ENCODE data around the gene MGAT5B. TPM values are rescaled to one million over a fixed set of nuclear protein-coding genes. Genes with fewer than 3 reads are reported as not detected.

MGAT5B gene
- total and polyA plus RNA-seq, 4 donors: 0.28 to 0.67 (median 0.46) TPM

DNA sequence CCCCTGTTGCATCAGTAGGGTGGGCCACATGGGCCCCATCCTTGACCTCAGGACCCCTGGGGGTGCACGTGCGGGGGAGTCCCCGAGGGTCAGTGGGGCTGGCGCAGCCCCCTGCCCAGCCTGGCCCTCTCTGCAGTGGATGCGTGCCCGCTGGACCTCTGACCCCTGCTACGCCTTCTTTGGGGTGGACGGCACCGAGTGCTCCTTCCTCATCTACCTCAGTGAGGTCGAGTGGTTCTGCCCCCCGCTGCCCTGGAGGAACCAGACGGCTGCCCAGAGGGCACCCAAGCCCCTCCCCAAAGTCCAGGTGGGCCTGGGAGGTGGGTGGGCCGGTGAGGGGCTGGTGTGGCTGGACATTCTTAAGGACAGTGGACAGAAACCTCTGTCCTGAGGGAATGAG, 35.9 kb downstream of the MGAT5B start:
- no peaks in the 10 kb centered on the region for H3K36me3 ChIP-seq (ENCODE audit: control insufficient read depth in 4 of 4, insufficient read depth in 4 of 4, low read length in 4 of 4)
- no peak overlapping the region for H3K4me3 ChIP-seq
- no peaks in the 10 kb centered on the region for H3K9me3 ChIP-seq (ENCODE audit: control insufficient read depth in 4 of 4, insufficient read depth in 3 of 4, low read length in 3 of 4)
- H3K27me3 ChIP-seq (ENCODE audit: control insufficient read depth in 3 of 3, insufficient read depth in 3 of 3, low read length in 2 of 3): peaks cover 0 to 6% (median 0%) of the 10 kb centered on the region in 3 donors
- DNase-seq (no peak), ATAC-seq (ENCODE audit: insufficient read depth, low FRiP score) (no peak)
- WGBS, 2 donors: 86 to 90% methylated on average over 13 of the region's 13 CpGs
- no peak for TF ChIP-seq CTCF (IDR thresholded peaks at IDR 0.05; ENCODE audit: control extremely low read depth, extremely low read depth)
- H3K4me1 ChIP-seq (ENCODE audit: control insufficient read depth in 5 of 5, insufficient read depth in 5 of 5, low read length in 5 of 5): peaks cover 0 to 3% (median 0%) of the 10 kb centered on the region in 5 donors
- no peak overlapping the region for H3K27ac ChIP-seq (ENCODE audit: low read depth in 1 of 2, low read length in 1 of 2)
- H3K9ac ChIP-seq (ENCODE audit: insufficient read depth in 1 of 2, low read length in 2 of 2): no peak overlapping the region

- Histone ChIP-seq H3K4me1 (ENCODE audit: control insufficient read depth in 5 of 5, insufficient read depth in 5 of 5, low read length in 5 of 5) (peaks cover 0 to 3% (median 0%) of the 10 kb centered on the region in 5 donors), H3K27ac (ENCODE audit: low read depth in 1 of 2, low read length in 1 of 2) (no peak overlapping the region), H3K36me3 (ENCODE audit: control insufficient read depth in 4 of 4, insufficient read depth in 4 of 4, low read length in 4 of 4) (no peaks in the 10 kb centered on the region), H3K9me3 (ENCODE audit: control insufficient read depth in 4 of 4, insufficient read depth in 3 of 4, low read length in 3 of 4) (peaks cover 0 to under 1% (median 0%) of the 10 kb centered on the region in 4 donors), H3K27me3 (ENCODE audit: control insufficient read depth in 3 of 3, insufficient read depth in 3 of 3, low read length in 2 of 3) (peaks cover 0 to 6% (median 0%) of the 10 kb centered on the region in 3 donors), H3K9ac (ENCODE audit: insufficient read depth in 1 of 2, low read length in 2 of 2) (no peak overlapping the region), H3K4me3 (no peak overlapping the region)
- no peak for ATAC-seq (ENCODE audit: insufficient read depth, low FRiP score)
- DNase-seq: no peak
- WGBS, 2 donors: 95 to 96% methylated on average over 8 of the region's 8 CpGs
- TF ChIP-seq CTCF (IDR thresholded peaks at IDR 0.05; ENCODE audit: control extremely low read depth, extremely low read depth): no peak
These were observed 36.8 kb downstream of the MGAT5B start for GRCh38 chr17:76905036-76905435.

GRCh38 chr17:76905836-76906235, 37.6 kb downstream of the MGAT5B start:
- peaks cover 0 to 3% (median 0%) of the 10 kb centered on the region in 5 donors for H3K4me1 ChIP-seq (ENCODE audit: control insufficient read depth in 5 of 5, insufficient read depth in 5 of 5, low read length in 5 of 5)
- ATAC-seq (ENCODE audit: insufficient read depth, low FRiP score) (no peak), DNase-seq (no peak)
- TF ChIP-seq CTCF (IDR thresholded peaks at IDR 0.05; ENCODE audit: control extremely low read depth, extremely low read depth): no peak
- peaks cover 0 to 4% (median 0%) of the 10 kb centered on the region in 4 donors for H3K9me3 ChIP-seq (ENCODE audit: control insufficient read depth in 4 of 4, insufficient read depth in 3 of 4, low read length in 3 of 4)
- peaks cover 0 to 9% (median 0%) of the 10 kb centered on the region in 3 donors for H3K27me3 ChIP-seq (ENCODE audit: control insufficient read depth in 3 of 3, insufficient read depth in 3 of 3, low read length in 2 of 3)
- 63 to 78% methylated on average over 17 of the region's 17 CpGs for WGBS, 2 donors
- H3K27ac ChIP-seq (ENCODE audit: low read depth in 1 of 2, low read length in 1 of 2): no peak overlapping the region
- H3K4me3 ChIP-seq: no peak overlapping the region
- no peak overlapping the region for H3K9ac ChIP-seq (ENCODE audit: insufficient read depth in 1 of 2, low read length in 2 of 2)
- no peaks in the 10 kb centered on the region for H3K36me3 ChIP-seq (ENCODE audit: control insufficient read depth in 4 of 4, insufficient read depth in 4 of 4, low read length in 4 of 4)

DNA sequence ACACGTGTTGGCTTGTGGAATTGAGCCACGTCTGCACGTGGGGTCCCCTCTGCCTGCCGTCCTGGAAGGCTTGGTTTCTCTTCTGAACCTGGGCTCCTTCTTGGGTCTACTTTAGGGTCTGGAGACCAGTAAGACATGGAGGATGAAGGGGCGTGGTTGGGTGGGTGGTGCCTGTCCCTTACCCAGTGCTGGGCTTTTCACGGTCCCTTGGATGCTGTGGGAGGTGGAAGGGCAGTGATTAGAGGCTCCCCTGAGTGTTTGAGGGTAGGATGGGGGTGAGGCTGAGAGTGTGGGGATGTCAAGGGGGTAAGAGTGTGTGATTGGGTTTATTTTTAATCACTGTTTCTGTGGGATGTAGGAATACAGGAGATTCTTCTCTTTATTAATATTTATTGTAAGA, 38.3 kb downstream of the MGAT5B start:
- no peak for TF ChIP-seq CTCF (IDR thresholded peaks at IDR 0.05; ENCODE audit: control extremely low read depth, extremely low read depth)
- peaks cover 0 to 4% (median 0%) of the 10 kb centered on the region in 4 donors for H3K9me3 ChIP-seq (ENCODE audit: control insufficient read depth in 4 of 4, insufficient read depth in 3 of 4, low read length in 3 of 4)
- WGBS, 2 donors: 57 to 75% methylated on average over 6 of the region's 6 CpGs

More for the DNA sequence above, 38.3 kb downstream of the MGAT5B start:
- Histone ChIP-seq H3K27me3 (ENCODE audit: control insufficient read depth in 3 of 3, insufficient read depth in 3 of 3, low read length in 2 of 3) (peaks cover 0 to 9% (median 0%) of the 10 kb centered on the region in 3 donors), H3K4me3 (no peak overlapping the region), H3K4me1 (ENCODE audit: control insufficient read depth in 5 of 5, insufficient read depth in 5 of 5, low read length in 5 of 5) (peaks cover 0 to 3% (median 0%) of the 10 kb centered on the region in 5 donors), H3K27ac (ENCODE audit: low read depth in 1 of 2, low read length in 1 of 2) (no peak overlapping the region), H3K9ac (ENCODE audit: insufficient read depth in 1 of 2, low read length in 2 of 2) (no peak overlapping the region), H3K36me3 (ENCODE audit: control insufficient read depth in 4 of 4, insufficient read depth in 4 of 4, low read length in 4 of 4) (no peaks in the 10 kb centered on the region)
- no peak for DNase-seq
- ATAC-seq (ENCODE audit: insufficient read depth, low FRiP score): no peak
